Left lobe of liver (tissue), 2 donors: ENCODE measurements around the gene FMN1. TPM values are rescaled to one million over a fixed set of nuclear protein-coding genes. Genes with fewer than 3 reads are reported as not detected.

Experiments used
- ATAC-seq: fragments of 200-7000 bp; cut with Tn5 transposase; one replicate; pipeline ENCODE4 v1.9.1; 2020; ENCODE audit warnings: mild to moderate bottlenecking, moderate library complexity
- DNase-seq: peaks from one replicate; pipeline ENCODE4 v3.0.0-alpha.2; 2020; ENCODE audit warnings: low spot score
- total RNA-seq: library from RNA; stranded (reverse); gene quantifications from one replicate; pipeline ENCODE4 v1.2.1, GENCODE V29; 2021
- donor health status: DM: no; HTN: no; CAD: no; lungs with moderate emphysema.
- donor health status: DM: no; HTN: yes; CAD: no.

The FMN1 gene, protein sequence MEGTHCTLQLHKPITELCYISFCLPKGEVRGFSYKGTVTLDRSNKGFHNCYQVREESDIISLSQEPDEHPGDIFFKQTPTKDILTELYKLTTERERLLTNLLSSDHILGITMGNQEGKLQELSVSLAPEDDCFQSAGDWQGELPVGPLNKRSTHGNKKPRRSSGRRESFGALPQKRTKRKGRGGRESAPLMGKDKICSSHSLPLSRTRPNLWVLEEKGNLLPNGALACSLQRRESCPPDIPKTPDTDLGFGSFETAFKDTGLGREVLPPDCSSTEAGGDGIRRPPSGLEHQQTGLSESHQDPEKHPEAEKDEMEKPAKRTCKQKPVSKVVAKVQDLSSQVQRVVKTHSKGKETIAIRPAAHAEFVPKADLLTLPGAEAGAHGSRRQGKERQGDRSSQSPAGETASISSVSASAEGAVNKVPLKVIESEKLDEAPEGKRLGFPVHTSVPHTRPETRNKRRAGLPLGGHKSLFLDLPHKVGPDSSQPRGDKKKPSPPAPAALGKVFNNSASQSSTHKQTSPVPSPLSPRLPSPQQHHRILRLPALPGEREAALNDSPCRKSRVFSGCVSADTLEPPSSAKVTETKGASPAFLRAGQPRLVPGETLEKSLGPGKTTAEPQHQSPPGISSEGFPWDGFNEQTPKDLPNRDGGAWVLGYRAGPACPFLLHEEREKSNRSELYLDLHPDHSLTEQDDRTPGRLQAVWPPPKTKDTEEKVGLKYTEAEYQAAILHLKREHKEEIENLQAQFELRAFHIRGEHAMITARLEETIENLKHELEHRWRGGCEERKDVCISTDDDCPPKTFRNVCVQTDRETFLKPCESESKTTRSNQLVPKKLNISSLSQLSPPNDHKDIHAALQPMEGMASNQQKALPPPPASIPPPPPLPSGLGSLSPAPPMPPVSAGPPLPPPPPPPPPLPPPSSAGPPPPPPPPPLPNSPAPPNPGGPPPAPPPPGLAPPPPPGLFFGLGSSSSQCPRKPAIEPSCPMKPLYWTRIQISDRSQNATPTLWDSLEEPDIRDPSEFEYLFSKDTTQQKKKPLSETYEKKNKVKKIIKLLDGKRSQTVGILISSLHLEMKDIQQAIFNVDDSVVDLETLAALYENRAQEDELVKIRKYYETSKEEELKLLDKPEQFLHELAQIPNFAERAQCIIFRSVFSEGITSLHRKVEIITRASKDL (N-terminal part only)
- 1.2 TPM for total RNA-seq

DNA sequence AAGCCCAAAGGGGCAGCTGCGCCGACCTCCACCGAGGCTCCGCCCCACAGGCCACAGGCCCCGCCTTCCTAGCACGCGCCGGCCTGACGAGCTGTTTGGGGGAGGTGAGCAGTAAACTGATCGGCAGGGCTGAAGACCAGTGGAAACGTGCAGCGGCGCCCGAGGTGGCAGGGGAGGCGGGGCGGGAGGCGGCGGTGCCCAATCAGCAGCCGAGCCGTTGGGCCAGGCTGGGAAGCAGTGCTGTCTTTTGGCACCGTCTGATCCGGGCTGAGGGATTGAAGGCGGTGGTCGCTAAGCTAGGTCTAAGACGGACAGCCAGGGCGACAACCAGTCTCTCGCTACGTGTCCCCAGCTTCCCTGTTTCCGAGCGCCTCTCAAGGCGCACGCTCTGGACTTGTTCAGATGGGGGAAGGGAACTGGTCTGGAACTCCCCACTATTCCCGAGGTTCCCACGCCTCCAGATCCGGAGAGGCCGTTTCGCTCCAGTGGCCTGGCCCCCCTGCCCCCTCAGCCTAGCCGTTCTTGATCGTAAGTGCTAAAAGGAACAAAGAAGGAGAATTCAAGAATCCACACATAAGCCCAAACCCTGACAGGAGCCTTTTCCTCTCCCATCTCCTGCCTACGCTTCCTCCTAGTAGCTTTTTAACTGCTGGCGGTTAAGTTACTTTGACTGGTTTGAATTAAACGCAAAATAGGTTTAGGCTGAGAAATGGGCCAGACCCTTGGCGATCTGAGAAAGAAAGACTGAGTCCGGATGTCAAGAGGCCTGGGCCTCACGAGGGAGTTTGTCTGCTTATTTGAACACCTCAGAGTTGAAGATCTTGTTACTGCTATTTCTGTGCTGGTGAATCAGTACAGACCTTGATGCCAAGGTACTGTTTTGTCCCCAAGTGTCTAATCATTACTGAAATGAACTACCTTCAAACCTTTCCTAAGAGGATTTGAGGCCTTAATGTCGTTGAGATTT lies at the start of gene FMN1:
TSS of gene FMN1 (minus strand) at position 11 of the 967 bp plus-strand sequence. CDS start 39,800 bp downstream, outside the sequence.
- DNase-seq (peak; percentile 79), ATAC-seq (peak; percentile 97)

DNA sequence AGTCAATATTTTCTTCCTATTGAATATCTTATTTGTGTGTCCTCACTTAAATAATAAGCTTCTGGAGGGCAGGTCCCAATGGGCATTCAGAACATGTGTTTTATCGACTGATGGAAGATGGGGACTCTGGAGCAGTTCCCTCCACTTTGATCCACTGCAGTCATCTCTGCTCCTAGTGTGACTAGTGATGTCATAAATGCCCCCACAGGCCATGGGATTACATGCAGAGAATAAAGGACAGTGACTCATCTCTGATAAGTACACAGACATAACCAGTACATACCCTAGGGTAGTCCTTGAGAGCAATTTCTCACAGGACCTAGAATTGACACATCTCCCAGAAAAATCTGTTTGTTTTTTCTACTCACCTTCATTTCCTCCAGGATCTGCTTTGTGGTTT lies 49.4 kb upstream of the FMN1 start:
- DNase-seq (no peak), ATAC-seq (no peak)

DNA sequence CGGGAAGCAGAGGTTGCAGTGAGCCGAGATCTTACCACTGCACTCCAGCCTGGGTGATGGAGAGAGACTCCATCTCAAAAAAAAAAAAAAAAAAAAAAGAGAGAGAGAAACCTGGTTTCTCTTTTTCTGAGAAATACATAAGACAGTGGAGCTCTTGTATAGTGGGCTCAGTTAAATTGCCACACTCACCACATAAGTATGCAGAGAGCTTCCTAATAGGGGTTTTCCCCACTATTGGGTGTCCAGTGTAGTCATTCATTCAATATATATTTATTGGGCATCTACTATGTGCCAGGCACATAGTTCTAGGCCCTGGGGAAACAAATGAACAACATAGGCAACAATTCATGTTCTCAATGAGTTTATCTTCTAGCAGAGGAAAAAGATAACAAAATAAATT lies 48.9 kb upstream of the FMN1 start:
- DNase-seq (no peak), ATAC-seq (no peak)

DNA sequence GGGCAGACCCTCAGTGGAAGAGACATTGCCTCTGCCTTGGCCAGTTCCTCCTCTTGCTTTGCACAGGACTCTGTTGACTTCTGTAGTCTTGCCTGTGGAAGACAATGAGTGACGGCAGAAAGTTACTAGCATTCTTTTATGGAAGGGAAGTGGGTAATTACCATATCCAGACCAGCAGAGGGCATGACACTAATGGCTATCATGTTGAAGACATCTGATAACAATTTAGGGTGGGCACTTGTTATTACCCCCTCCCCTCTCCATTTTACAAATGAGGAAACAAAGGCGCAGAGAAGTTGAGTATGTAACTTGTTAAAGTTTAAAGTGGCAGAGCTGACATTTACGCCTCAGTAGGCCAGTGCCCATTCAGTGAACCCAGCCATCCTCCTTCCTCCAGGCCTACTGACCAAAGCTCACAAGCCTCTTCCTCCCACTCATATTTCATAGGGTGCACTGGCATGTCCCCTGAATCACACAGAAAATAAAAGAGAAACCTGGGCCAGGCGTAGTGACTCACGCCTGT lies 48.2 kb upstream of the FMN1 start:
- DNase-seq, result no peak
- ATAC-seq, result no peak

DNA sequence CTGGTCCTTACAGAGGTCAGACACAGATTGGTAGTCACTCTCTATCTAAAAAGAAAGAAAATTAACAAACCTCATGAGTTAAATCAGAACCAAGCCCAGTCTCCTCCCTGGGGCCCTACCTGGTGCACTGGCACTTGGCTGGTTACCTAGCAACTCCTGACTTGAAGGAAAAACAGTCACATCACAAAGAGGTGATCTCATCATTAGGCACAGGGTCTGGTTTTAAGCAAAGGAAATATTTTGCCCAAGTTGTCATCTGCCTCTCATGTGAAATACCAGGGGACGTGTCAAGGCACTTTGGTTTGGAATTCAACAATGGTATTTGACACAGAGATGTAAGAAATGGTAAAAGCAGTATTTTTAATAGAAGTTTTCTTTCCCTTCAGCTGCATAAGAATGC lies 47.7 kb upstream of the FMN1 start:
- ATAC-seq (no peak), DNase-seq (no peak)

DNA sequence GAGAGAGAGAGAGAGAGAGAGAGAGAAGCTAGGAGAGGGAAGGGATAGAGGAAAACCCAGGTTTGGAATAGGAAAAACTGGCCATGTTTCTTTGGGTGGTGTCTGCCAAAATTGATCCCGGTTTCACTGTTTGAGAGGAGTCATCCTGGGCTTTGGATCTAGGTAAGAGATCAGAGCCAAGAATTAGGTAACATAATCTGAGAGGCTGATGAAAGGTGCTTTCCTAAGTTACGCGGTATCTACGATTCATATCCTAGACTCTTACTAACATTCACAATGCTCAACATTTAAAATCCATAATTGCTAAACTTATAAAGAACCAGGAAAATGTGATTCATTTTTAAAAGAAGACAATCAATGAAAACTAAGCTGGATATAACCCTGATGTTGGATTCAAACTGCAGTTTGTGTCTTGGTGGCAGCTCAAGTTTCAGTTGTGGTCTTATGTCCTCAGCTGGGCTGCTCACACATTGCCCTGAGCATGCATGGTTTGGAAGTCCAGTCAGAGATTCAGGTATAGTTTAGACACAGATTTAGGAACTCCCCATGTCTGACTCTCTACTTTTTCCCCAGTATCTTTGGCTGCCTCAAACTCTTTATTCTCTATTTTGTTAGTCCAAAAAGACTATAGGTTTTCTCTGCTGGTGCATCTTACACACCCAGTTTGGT lies 42.5 kb upstream of the FMN1 start:
- ATAC-seq, result peak; percentile 51

DNA sequence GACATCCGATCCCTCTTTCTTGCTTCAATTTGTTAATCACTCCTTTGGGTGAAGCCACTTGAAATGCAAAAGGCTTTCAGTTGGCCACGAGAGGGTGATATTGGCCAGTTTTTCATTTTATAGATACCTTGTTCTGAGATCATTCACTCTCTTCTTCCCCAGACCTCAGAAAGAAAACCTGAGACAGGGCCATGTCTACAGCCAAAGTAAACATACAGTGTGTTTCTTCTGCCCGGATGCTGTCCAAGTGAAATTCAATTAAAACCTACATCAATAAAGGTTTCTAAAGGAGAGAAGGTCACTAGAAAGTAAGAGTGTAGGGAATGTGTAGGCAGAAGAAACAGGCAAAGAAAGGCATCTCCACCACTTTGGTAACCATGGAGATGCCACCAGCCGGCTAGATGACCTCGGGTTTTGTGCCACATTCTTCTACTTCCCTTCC lies 39.5 kb upstream of the FMN1 start:
- ATAC-seq (peak; percentile 68), DNase-seq (no peak)

More for the DNA sequence above, 42.5 kb upstream of the FMN1 start:
- no peak for DNase-seq

DNA sequence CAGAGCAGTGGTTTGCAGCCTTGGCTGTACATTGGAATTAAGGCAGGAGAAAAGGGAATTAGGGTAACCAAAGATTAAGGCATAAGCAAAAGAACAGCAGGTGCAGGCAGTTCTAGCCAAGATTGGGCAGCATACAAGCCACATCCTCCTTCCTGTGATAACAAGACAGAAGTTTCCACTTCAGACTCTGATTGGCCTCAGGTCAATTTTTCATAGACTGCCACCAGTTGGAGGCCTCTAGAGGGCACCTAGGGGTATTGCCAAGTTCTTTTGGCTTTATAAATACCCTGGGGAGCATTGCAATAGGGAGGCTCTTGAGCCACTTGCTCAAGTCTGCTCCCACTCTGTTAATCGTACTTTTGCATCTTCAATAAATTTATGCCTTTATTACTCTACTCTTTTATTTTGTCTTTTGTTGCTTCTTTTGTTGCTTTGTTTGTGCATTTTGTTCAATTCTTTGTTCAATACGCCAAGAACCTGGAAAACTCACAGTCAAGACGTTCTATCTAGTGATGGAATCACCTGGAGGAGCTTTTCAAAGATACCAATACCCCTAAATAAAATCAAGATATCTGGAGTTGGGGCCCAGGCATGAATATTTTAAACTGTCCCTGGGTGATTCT lies 32.2 kb upstream of the FMN1 start:
- DNase-seq, result peak; percentile 45
- peak; percentile 86 for ATAC-seq

DNA sequence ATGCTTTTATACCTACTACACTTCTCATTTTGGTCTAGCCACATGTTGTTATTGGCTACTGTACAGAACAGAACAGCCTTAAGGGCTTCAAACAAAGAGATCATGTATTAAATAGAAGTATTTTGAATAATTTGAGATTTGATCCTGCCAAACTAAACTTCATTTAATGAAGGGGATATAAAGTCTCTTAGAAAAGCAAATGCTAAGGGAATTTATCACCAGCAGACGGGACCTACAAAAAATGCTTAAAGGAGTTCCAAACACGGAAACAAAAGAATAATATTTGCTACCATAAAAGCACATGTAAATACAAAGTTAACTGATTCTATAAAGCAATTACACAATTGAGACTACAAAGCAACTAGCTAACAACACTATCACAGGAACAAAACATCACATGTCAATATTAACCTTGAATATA lies 23.6 kb upstream of the FMN1 start:
- no peak for DNase-seq
- ATAC-seq, result no peak

DNA sequence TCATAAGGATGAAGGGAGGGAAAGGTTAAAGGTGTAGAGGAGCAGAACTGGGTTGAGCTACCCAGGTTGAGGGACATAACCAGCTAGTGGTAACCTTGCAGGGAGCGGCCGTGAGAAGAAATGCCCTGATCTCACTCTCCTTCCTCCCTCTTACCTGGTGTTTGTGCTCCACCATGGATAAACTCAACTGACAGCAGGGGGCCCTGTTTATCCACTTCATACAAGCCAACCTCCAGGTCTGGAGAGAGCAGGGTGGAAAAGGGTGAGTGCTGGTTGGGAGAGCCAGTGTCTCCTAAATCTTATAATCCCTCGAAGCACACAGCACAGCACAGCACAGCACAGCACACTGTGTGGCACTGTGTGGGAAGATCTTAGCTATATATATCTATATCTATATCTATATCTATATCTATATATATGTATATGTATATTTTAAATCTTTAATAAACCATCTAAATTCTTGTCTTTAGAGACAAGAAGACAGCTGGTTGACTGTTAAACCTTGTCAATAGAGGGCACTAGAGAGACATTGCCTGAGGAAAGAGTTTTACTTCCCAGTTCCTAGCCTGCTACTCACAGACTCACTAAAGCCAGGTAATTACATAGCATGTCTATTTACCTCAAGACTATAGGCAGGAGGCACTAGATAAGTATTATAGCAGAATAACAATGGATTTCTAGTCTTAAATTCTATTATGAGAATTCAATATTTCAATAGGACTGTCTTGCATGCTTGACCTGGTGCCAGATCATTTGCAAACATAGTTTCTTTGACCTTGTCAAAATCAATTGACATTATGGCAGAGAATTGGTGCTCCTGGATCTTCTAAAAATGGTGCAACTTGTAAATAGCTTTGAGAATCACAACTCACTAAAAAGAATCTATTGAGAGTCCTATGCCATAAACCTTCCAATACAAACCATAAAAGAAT lies 21.7 kb upstream of the FMN1 start:
- ATAC-seq, result peak; percentile 68

DNA sequence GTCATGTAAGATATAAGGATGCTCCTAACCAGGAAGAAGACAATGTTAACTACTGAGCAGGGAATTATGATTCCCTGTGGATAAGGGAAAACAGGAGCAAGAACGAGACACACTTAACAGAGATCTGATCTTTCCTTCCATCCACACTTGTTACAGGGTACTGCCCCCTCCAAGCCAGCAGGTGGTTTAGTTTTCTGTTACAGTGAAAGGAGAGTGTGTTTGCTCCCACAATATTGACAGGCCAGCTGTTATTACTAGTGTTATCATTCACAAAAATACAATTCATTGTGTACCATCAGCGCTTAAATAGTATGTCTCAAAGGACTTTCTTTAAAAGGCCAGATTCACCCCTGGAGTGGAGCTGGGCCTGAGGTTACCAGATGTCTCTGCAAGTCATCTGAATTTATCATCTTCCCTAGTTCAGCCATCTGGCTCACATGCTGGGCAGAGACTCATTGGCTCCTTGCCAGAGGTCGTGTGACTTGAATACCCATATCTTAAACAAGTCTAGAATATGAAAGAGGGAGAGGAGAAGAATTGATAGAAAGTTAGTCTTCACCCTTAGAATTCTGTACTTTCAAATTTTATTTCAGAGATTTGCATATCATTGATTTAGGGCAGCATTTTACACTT lies 16.8 kb upstream of the FMN1 start:
- no peak for ATAC-seq
- no peak for DNase-seq

More for the DNA sequence above, 21.7 kb upstream of the FMN1 start:
- DNase-seq, result no peak

DNA sequence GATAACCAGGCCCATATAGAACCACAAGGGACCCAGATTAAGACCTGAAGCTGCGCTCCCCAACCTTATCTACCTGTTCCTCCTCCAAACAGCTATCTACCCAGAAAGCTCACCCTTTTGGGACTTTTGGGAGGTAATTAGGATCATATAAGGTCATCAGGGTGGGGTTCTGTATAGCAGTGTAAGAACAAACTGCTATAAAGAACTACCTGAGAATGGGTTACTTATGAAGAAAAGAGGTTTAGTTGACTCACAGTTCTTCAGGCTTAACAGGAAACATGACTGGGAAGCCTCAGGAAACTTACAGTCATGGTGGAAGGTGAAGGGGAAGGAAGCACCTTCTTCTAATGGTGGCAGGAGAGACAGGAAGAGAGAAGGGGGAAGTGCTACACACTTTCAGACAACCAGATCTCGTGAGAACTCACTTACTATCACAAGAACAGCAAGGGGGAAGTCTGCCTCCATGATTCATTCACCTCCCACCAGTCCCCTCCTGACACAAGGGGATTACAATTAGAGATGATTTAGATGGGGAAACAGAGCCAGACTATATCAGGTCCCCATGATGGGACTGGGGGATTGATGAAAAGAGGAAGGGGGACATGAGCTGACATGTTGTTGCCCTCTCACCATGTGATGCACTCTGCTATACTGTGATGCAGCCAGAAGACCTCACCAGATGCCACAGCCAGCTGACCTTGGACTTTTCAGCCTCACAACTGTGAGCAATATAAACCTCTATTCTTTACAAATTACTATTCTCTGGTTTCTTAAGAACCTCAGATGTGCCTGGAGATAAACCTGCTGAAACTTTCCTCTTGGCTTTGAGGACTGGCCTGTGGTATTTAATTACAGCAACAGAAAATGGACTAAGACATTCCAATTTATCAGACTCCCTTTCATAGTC lies 15.3 kb upstream of the FMN1 start:
- DNase-seq (no peak), ATAC-seq (no peak)

DNA sequence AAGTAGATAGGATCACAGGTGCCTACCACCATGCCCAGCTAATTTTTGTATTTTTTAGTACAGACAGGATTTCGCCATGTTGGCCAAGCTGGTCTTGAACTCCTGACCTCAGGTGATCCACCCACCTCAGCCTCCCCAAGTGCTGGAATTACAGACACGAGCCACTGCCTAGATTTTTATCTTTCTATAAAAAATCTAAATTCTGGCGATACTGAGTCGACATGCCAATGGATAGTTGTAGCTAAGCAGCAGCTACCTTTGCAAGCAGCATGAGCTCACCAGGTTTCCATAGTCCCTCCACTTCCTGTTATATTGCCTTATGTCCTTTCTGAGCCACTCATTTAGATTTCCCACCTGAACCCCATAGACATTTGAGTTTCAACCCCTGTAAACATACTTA lies 13.1 kb upstream of the FMN1 start:
- DNase-seq, result no peak
- ATAC-seq, result no peak

DNA sequence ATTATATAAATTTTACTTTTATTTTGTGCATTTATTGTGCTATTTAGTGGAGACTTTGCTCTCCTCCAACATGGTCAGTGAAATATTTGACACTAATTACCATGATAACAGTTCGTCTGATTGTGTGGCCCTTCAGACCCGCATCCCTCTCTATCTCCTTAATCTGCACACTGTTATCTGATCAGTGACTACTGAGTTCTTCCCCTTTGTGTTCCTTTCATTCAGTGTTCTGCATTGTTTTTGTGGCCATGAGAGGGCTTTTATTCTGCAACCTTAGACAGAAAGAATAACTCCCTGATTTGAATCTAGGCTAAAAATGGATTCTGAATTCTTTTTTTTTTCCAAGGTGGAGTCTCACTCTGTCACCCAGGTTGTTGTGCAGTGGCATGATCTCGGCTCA lies 11.9 kb upstream of the FMN1 start:
- no peak for DNase-seq
- ATAC-seq, result no peak

DNA sequence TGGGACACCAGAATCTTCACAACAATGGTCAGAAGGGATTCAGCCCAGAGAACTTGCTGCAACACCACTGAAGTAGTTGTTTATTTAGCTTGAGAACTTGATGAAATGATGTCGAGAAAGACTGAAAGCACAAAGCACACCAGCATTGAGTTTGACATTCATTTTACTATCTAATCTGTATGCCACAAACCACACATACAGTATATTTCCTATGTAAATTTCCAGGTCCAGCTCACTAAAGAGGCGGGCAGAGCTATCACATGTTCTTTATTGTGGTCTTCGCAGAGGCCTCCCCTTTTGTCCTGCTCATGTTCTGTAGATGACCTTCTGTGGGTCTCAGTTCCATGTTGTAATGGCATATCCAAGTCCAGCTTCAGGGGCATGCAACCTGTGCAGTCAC lies 10.4 kb upstream of the FMN1 start:
- no peak for ATAC-seq
- no peak for DNase-seq

DNA sequence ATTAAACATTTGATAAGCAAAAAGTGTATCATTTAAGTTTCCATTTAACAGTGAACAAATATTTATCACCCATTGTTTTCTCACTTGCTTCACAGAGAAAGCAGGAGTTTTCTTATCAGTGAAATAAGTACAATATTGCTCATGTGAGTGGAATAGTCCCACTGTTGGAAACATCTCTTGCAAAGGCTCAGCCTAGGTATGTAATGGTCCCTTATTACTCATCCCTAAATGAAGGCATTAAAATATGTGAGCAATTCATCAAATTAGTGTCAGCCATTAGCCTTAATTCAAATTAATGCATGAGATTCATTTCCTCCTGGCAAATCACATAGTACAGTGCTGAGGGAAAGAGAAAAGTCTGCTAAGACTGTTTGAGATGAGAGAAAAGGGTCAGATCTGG lies 9.6 kb upstream of the FMN1 start:
- ATAC-seq, result no peak

More for the DNA sequence above, 9.6 kb upstream of the FMN1 start:
- no peak for DNase-seq
